ENCODE data around the gene GGTLC1. TPM values are rescaled to one million over a fixed set of nuclear protein-coding genes. Genes with fewer than 3 reads are reported as not detected.

Gene GGTLC1
- total RNA-seq, result not detected
- polyA plus RNA-seq, result not detected
- long read RNA-seq, donor 1, result 0 reads
- long read RNA-seq, donor 2, result 0 reads
- long read RNA-seq, donor 3, result 0 reads

GRCh38 chr20:23988561-23988960 lies at the start of gene GGTLC1:
Gene GGTLC1, minus strand, starts transcription at chr20:23988779. Its CDS starts 2,168 bp downstream, at chr20:23986611.
- Histone ChIP-seq H3K4me1 (no peaks in the 10 kb centered on the region), H3K36me3 (no peaks in the 10 kb centered on the region), H3K9me3 (no peaks in the 10 kb centered on the region), H3K4me3 (no peak within 1 kb of the TSS), H3K27me3 (no peaks in the 10 kb centered on the region), H3K27ac (no peak within 1 kb of the TSS)
- ATAC-seq (no peak), DNase-seq (no peak)
- intact Hi-C loops (cut with DNase I), result no loop called here
- TF ChIP-seq POLR2A (IDR thresholded peaks at IDR 0.05), result no peak
- no peak for TF ChIP-seq CTCF (IDR thresholded peaks at IDR 0.05)
- WGBS, 4 donors, result 91 to 94% (median 92%) methylated on average over 23 to 25 of the region's 26 CpGs

DNA sequence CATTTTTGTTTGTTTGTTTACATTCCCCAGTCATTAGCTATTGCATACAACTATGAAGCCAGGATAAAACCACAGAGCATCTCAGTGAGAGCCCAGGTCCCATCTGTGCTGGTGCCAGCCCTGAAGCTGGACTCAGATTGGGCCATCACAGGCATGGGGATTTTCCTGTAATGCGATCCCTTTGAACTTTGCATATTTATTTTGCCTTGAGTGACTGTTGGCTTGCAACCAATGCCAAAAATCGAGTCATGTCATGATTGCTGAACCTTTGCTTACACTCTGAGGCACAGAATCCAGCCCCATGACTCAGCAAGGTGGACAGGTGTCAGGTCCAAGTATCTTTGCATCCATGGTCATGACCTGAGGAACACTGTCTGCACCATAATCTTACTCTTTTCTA lies 46.2 kb upstream of the GGTLC1 start:
- peaks cover 0 to 10% (median 0%) of the 10 kb centered on the region in 12 donors for H3K4me1 ChIP-seq

GRCh38 chr20:24033565-24033964 lies 45.0 kb upstream of the GGTLC1 start:
- intact Hi-C loops (cut with DNase I), result no loop called here
- Histone ChIP-seq H3K27ac (no peak overlapping the region), H3K9me3 (no peaks in the 10 kb centered on the region), H3K27me3 (no peaks in the 10 kb centered on the region), H3K36me3 (no peaks in the 10 kb centered on the region), H3K4me1 (peaks cover 0 to 10% (median 0%) of the 10 kb centered on the region in 12 donors), H3K4me3 (no peak overlapping the region)
- no peak for TF ChIP-seq CTCF (IDR thresholded peaks at IDR 0.05)
- TF ChIP-seq POLR2A (IDR thresholded peaks at IDR 0.05), result no peak
- WGBS, 4 donors, result 90 to 98% (median 94%) methylated on average over 3 of the region's 3 CpGs
- ATAC-seq (no peak), DNase-seq (no peak)

More for the DNA sequence above, 46.2 kb upstream of the GGTLC1 start:
- ATAC-seq, result no peak
- Histone ChIP-seq H3K9me3 (no peaks in the 10 kb centered on the region), H3K27ac (no peak overlapping the region), H3K36me3 (no peaks in the 10 kb centered on the region), H3K4me3 (no peak overlapping the region), H3K27me3 (no peaks in the 10 kb centered on the region)
- 60 to 77% (median 68%) methylated on average over 2 of the region's 2 CpGs for WGBS, 4 donors
- no peak for DNase-seq
- TF ChIP-seq POLR2A (IDR thresholded peaks at IDR 0.05) (no peak), CTCF (IDR thresholded peaks at IDR 0.05) (no peak)
- intact Hi-C loops (cut with DNase I), result no loop called here

- Histone ChIP-seq H3K27ac (no peak overlapping the region), H3K4me1 (peaks cover 0 to 10% (median 0%) of the 10 kb centered on the region in 12 donors), H3K27me3 (no peaks in the 10 kb centered on the region), H3K36me3 (no peaks in the 10 kb centered on the region), H3K9me3 (no peaks in the 10 kb centered on the region), H3K4me3 (no peak overlapping the region)
- TF ChIP-seq CTCF (IDR thresholded peaks at IDR 0.05) (no peak), POLR2A (IDR thresholded peaks at IDR 0.05) (no peak)
- intact Hi-C loops (cut with DNase I), result no loop called here
- DNase-seq (no peak), ATAC-seq (no peak)
Measured at GRCh38 chr20:24033151-24033550, 44.6 kb upstream of the GGTLC1 start.

All from heart left ventricle (tissue), 16 donors.